Psoas muscle (tissue), 8 donors: ENCODE data around the gene TADA2A. TPM values are rescaled to one million over a fixed set of nuclear protein-coding genes. Genes with fewer than 3 reads are reported as not detected.

Experiments used
- ATAC-seq, 4 donors: fragments of 200-7000 bp; cut with Tn5 transposase; one replicate each; pipeline ENCODE4 v1.9.1; 2020; ENCODE audit warnings: moderate library complexity in 3 of 4, mild to moderate bottlenecking in 2 of 4
- DNase-seq, 2 donors: peaks; one replicate each; pipeline ENCODE4 v3.0.0-alpha.2; 2020
- H3K27ac ChIP-seq: fragments of 200-600 bp; one replicate; pipeline ENCODE4 v1.8.0; 2022
- H3K27me3 ChIP-seq, 3 donors: fragments of 200-600 bp in 1 of 3; one replicate each; pipeline versions ENCODE4 v1.6.1 to v1.8.0; 2013 to 2022; ENCODE audit warnings: low read length in 2 of 3, mild to moderate bottlenecking in 2 of 3, moderate library complexity in 1 of 3; ENCODE audit not compliant: insufficient read depth in 3 of 3
- H3K36me3 ChIP-seq, 2 donors: fragments of 200-600 bp in 1 of 2; one replicate each; pipeline versions ENCODE4 v1.6.1 to v1.8.0; 2013 to 2022; ENCODE audit warnings: low read depth in 1 of 2, mild to moderate bottlenecking in 1 of 2, moderate library complexity in 1 of 2; ENCODE audit not compliant: insufficient read depth in 1 of 2
- H3K4me1 ChIP-seq: fragments of 200-600 bp; one replicate; pipeline ENCODE4 v1.8.0; 2022
- H3K4me3 ChIP-seq: fragments of 200-600 bp; one replicate; pipeline ENCODE4 v1.8.0; 2022; ENCODE audit warnings: mild to moderate bottlenecking
- H3K9me3 ChIP-seq: fragments of 200-600 bp; one replicate; pipeline ENCODE4 v1.8.0; 2022
- WGBS, 3 donors: extraction: QIAGEN DNeasy Blood & Tissue Kit; methylation state at CpG; one replicate each; pipeline versions ENCODE4 v1.1.6 to v1.1.7; 2013; 5-methylcytosine and 5-hydroxymethylcytosine counted together
- intact Hi-C, 2 donors: fragments of 100-400 bp; cut with DNase I; formaldehyde crosslinking; loops; one replicate each; pipeline versions ENCODE4 v1.11.0 to v1.14.2; 2022
- polyA plus RNA-seq, 3 donors: library from polyadenylated mRNA; stranded (reverse); fragments of 200-250 nt; gene quantifications; one replicate each; pipeline ENCODE4 v1.2.3, GENCODE V29; 2013
- total RNA-seq, 4 donors: library from RNA; stranded (reverse); fragmentation: NEBNext Ultra II Directional in 2 of 4; extraction: Animal tissue kit (Norgen Biotek cat#: 25700) in 2 of 4; gene quantifications; one replicate each; pipeline versions ENCODE4 v1.2.1 to v1.2.4, GENCODE V29; 2021 to 2023
- TF ChIP-seq, protein P1 (sequence below): fragments of 200-600 bp; IDR thresholded peaks from one replicate; pipeline ENCODE4 v1.8.0; 2022; ENCODE audit warnings: antibody characterized with exemption
- donor health status: healthy with polysubstance abuse.
- donor health status: DM: no; HTN: no; CAD: no; lungs with moderate emphysema.
- donor health status: Bipolar disorder and iron deficiency.
- donor health status: healthy.
- donor health status: DM: yes; HTN: yes; CAD: no.
- donor health status: DM: no; HTN: no; CAD: no.
- donor health status: DM: no; HTN: no; CAD: no.
- donor health status: DM: yes; HTN: yes; CAD: no.

The TADA2A gene
- total and polyA plus RNA-seq, 7 donors, result 8.5 to 23.7 (median 11.3) TPM

DNA sequence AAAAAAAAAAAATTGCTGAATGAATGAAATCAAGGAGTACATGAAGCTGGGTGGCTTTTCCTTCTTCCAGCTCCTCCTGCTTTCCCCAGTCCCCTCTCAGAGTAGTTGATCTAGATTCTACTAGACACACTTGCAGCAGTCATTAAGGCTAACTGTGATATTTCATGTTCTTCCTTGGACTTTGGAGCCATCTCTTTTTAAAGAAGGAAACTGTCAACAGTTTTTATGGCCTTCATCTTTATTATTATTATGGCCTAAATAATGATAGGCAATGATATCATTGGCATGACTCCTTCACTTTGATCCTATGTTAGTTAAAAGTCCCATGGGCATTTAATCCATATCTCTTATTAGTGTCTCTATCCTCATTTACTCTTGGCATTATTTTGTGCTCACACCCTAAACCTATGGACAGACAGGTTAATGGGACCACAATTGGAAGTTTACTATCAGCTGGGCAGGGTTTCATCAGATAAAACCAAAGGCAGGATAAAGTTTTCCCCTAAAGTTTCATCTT is 21.2 kb upstream of the TADA2A start:
- no peak overlapping the region for H3K27ac ChIP-seq
- no peak overlapping the region for H3K4me3 ChIP-seq
- TF ChIP-seq, protein P1, sequence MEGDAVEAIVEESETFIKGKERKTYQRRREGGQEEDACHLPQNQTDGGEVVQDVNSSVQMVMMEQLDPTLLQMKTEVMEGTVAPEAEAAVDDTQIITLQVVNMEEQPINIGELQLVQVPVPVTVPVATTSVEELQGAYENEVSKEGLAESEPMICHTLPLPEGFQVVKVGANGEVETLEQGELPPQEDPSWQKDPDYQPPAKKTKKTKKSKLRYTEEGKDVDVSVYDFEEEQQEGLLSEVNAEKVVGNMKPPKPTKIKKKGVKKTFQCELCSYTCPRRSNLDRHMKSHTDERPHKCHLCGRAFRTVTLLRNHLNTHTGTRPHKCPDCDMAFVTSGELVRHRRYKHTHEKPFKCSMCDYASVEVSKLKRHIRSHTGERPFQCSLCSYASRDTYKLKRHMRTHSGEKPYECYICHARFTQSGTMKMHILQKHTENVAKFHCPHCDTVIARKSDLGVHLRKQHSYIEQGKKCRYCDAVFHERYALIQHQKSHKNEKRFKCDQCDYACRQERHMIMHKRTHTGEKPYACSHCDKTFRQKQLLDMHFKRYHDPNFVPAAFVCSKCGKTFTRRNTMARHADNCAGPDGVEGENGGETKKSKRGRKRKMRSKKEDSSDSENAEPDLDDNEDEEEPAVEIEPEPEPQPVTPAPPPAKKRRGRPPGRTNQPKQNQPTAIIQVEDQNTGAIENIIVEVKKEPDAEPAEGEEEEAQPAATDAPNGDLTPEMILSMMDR, result no peak
- DNase-seq, result no peak
- intact Hi-C loops, result no loop called here
- no peaks in the 10 kb centered on the region for H3K36me3 ChIP-seq
- no peaks in the 10 kb centered on the region for H3K4me1 ChIP-seq
- no peaks in the 10 kb centered on the region for H3K9me3 ChIP-seq
- no peaks in the 10 kb centered on the region for H3K27me3 ChIP-seq
- no peak for ATAC-seq

DNA sequence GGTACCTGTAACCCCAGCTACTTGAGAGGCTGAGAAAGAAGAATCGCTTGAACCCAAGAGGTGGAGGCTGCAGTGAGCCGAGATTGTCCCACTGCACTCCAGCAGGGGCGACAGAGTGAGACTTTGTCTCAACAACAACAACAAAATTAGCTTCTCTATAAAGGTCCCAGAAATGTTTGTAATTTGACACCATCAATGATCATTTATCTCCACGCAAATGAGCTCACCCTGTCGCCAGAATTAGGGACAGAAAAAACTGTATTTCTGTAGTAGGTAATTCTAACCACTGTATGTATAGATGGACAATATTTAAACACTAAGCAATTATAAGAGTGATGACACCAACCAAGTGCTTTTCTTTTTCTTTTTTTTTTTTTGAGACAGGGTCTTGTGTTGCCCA is 20.2 kb upstream of the TADA2A start:
- Histone ChIP-seq H3K4me3 (no peak overlapping the region), H3K9me3 (no peaks in the 10 kb centered on the region), H3K36me3 (no peaks in the 10 kb centered on the region), H3K27me3 (no peaks in the 10 kb centered on the region), H3K27ac (no peak overlapping the region), H3K4me1 (peaks cover under 1% of the 10 kb centered on the region)
- WGBS, 3 donors, result 89 to 94% (median 90%) methylated on average over 5 of the region's 5 CpGs
- intact Hi-C loops, result no loop called here
- ATAC-seq, result no peak
- TF ChIP-seq, protein P1, result no peak
- DNase-seq, result no peak

DNA sequence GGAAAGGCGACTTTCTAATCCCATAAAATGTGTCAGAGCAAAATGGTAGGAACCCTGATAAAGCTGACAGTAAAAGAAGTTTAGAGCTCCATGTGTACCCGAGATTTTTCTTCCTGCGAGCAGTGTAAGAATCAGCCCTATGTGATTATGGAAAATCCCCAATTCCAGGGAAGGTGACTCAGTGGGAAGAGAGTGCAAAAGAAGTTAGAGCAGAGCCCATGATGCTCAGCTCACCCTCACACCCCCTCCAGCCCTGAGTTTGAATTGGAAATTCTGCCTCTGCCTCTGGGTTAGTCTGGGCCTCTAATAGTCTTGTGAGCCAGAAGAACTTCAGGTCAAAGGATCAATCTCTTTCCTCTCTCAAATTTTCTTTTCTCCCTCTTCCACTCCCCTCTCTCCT is 18.4 kb upstream of the TADA2A start:
- Histone ChIP-seq H3K9me3 (no peaks in the 10 kb centered on the region), H3K4me1 (peaks cover 7% of the 10 kb centered on the region), H3K27me3 (no peaks in the 10 kb centered on the region), H3K27ac (no peak overlapping the region), H3K36me3 (no peaks in the 10 kb centered on the region), H3K4me3 (no peak overlapping the region)
- intact Hi-C loops, result no loop called here
- DNase-seq (no peak), ATAC-seq (no peak)
- WGBS, 3 donors, result 92 to 96% (median 96%) methylated on average over 3 of the region's 3 CpGs
- TF ChIP-seq, protein P1, result no peak

DNA sequence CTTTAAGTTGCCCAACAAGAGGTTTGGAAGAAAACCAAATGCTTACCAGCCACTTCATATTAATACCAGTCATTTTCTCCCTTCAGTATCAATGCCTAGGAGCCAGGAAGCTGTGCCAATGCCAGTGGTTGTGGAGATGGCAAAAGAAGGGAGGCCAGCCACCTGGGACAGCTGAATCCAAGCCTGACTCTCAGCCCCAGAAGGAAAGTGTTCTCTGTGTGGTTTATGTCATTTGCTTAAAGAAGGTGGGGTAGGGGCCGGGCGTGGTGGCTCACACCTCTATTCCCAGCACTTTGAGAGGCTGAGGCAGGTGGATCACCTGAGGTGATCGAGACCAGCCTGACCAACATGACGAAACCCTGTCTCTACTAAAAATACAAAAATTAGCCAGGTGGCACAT is 17.5 kb upstream of the TADA2A start:
- H3K4me1 ChIP-seq, result peaks cover 7% of the 10 kb centered on the region
- intact Hi-C loops, result no loop called here
- DNase-seq (no peak), ATAC-seq (no peak)
- H3K27ac ChIP-seq, result no peak overlapping the region
- H3K27me3 ChIP-seq, result no peaks in the 10 kb centered on the region
- H3K36me3 ChIP-seq, result no peaks in the 10 kb centered on the region
- TF ChIP-seq, protein P1, result no peak
- H3K9me3 ChIP-seq, result no peaks in the 10 kb centered on the region
- no peak overlapping the region for H3K4me3 ChIP-seq
- 97 to 98% (median 98%) methylated on average over 4 of the region's 4 CpGs for WGBS, 3 donors

DNA sequence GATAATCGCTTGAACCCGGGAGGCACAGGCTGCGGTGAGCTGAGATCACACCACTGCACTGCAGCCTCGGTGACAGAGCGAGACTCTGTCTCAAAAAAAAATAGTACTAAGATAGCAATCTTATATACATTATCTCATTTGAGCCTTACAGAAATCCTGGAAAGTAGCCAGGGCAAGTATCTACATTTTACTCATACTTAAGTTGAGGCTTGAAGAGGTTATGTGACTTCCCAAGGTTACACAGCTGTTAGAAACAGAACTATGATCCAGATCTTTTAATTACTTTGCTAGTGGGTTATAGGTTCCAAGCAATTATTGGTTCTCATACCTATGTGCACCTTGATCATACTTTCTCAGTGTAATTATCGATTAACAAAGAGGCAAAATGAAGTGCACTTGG is 15.5 kb upstream of the TADA2A start:
- H3K27me3 ChIP-seq, result no peaks in the 10 kb centered on the region
- H3K4me3 ChIP-seq, result no peak overlapping the region
- intact Hi-C loops, result no loop called here
- TF ChIP-seq, protein P1, result no peak
- ATAC-seq, result no peak
- H3K4me1 ChIP-seq, result peaks cover 7% of the 10 kb centered on the region
- H3K27ac ChIP-seq, result no peak overlapping the region
- no peaks in the 10 kb centered on the region for H3K9me3 ChIP-seq
- 95 to 97% (median 96%) methylated on average over 6 of the region's 6 CpGs for WGBS, 3 donors
- no peak for DNase-seq
- H3K36me3 ChIP-seq, result no peaks in the 10 kb centered on the region
